GM23338 (cell line): ENCODE measurements around the gene DENND4A.

Experiments
- CREB1 ChIP-seq: fragments of 250-450 bp; sonication (Bioruptor Pico); IDR thresholded peaks from 2 replicates; pipeline ENCODE4 v1.5.0; 2020; ENCODE audit warnings: low read depth, mild to moderate bottlenecking, moderate library complexity
- EZH2phosphoT487 ChIP-seq: fragments of 200-600 bp; sonication (generic); IDR thresholded peaks from one replicate; pipeline ENCODE4 v1.8.1; 2018; ENCODE audit warnings: antibody characterized with exemption; ENCODE audit not compliant: unreplicated experiment
- POLR2AphosphoS5 ChIP-seq: IDR thresholded peaks from 2 replicates; pipeline ENCODE4 v1.6.1; 2016; ENCODE audit warnings: antibody characterized with exemption, low read depth
- TF ChIP-seq, protein P1 (sequence below), 2 experiments: fragments of 200-600 bp in 1 of 2; sonication (generic) in 1 of 2; conservative IDR thresholded peaks; 2 replicates each; pipeline versions ENCODE4 v1.5.1 to v1.6.1; 2016 to 2017; ENCODE audit warnings: antibody characterized with exemption in 2 of 2, low read depth in 2 of 2, mild to moderate bottlenecking in 2 of 2, moderate library complexity in 1 of 2

GRCh38 chr15:65712415-65712814 lies 79.7 kb downstream of the DENND4A start:
- TF ChIP-seq, protein P1, sequence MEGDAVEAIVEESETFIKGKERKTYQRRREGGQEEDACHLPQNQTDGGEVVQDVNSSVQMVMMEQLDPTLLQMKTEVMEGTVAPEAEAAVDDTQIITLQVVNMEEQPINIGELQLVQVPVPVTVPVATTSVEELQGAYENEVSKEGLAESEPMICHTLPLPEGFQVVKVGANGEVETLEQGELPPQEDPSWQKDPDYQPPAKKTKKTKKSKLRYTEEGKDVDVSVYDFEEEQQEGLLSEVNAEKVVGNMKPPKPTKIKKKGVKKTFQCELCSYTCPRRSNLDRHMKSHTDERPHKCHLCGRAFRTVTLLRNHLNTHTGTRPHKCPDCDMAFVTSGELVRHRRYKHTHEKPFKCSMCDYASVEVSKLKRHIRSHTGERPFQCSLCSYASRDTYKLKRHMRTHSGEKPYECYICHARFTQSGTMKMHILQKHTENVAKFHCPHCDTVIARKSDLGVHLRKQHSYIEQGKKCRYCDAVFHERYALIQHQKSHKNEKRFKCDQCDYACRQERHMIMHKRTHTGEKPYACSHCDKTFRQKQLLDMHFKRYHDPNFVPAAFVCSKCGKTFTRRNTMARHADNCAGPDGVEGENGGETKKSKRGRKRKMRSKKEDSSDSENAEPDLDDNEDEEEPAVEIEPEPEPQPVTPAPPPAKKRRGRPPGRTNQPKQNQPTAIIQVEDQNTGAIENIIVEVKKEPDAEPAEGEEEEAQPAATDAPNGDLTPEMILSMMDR (conservative IDR thresholded peaks at IDR 0.05; ENCODE audit: low read depth in 2 of 2) = no peak
- TF ChIP-seq CREB1 (CRISPR knock-in tag) (no peak), POLR2AphosphoS5 (no peak), EZH2phosphoT487 (no peak)
